WTC11 (cell line): ENCODE measurements around the gene MED15. TPM values are rescaled to one million over a fixed set of nuclear protein-coding genes. Genes with fewer than 3 reads are reported as not detected.
A peak's percentile ranks its signal among the peaks of the same experiment; 100 is the strongest.

Experiments
- ATAC-seq: fragments of 200-7000 bp; cut with Tn5 transposase; 2 replicates; pipeline ENCODE4 v1.10.0; 2021; ENCODE audit warnings: mild to moderate bottlenecking, moderate library complexity
- CTCF ChIA-PET: fragments of 300-600 bp; sonication (Branson Sonifier 250); formaldehyde crosslinking; loops from one replicate; lab custom pipeline; 2021; ENCODE audit warnings: antibody characterized with exemption; lab: Charles Lee
- POLR2A ChIA-PET: fragments of 350-600 bp; sonication (Branson Sonifier 250); formaldehyde crosslinking; loops from one replicate; lab custom pipeline; 2021; ENCODE audit warnings: antibody characterized with exemption; lab: Charles Lee
- DNase-seq: peaks from one replicate; pipeline ENCODE4 v3.0.0; 2021; ENCODE audit warnings: low spot score
- H3K27ac Mint-ChIP-seq: 2 replicates; pipeline ENCODE4 v1.8.0; 2021; ENCODE audit warnings: mixed read lengths
- H3K27me3 Mint-ChIP-seq: 2 replicates; pipeline ENCODE4 v1.8.0; 2021; ENCODE audit warnings: low read depth, mild to moderate bottlenecking, moderate library complexity, mixed read lengths
- H3K36me3 Mint-ChIP-seq: 2 replicates; pipeline ENCODE4 v1.8.0; 2021; ENCODE audit warnings: mixed read lengths
- H3K4me1 Mint-ChIP-seq: 2 replicates; pipeline ENCODE4 v1.8.0; 2022; ENCODE audit warnings: mixed read lengths
- H3K4me3 Mint-ChIP-seq: 2 replicates; pipeline ENCODE4 v1.8.0; 2021; ENCODE audit warnings: mild to moderate bottlenecking, moderate library complexity, mixed read lengths
- H3K9me3 Mint-ChIP-seq: 2 replicates; pipeline ENCODE4 v1.8.0; 2021; ENCODE audit warnings: mixed read lengths
- ATF2 ChIP-seq: sonication (generic); formaldehyde crosslinking; IDR thresholded peaks from 2 replicates; pipeline ENCODE4 v1.8.1; 2022; ENCODE audit warnings: low read depth, missing genetic modification reagents, borderline replicate concordance
- CBFB ChIP-seq: sonication (generic); formaldehyde crosslinking; IDR thresholded peaks from 2 replicates; pipeline ENCODE4 v1.8.1; 2022; ENCODE audit warnings: mild to moderate bottlenecking, low read depth, missing genetic modification reagents
- CTCF ChIP-seq: fragments of 200-600 bp; IDR thresholded peaks from 2 replicates; pipeline ENCODE4 v1.8.0; 2022; ENCODE audit warnings: antibody characterized with exemption
- E2F1 ChIP-seq: sonication (generic); formaldehyde crosslinking; IDR thresholded peaks from 2 replicates; pipeline ENCODE4 v1.8.0; 2022; ENCODE audit warnings: mild to moderate bottlenecking, missing genetic modification reagents
- ETV6 ChIP-seq: sonication (generic); formaldehyde crosslinking; IDR thresholded peaks from 2 replicates; pipeline ENCODE4 v1.8.1; 2022; ENCODE audit warnings: mild to moderate bottlenecking, missing genetic modification reagents
- FOXK1 ChIP-seq: sonication (generic); formaldehyde crosslinking; IDR thresholded peaks from 2 replicates; pipeline ENCODE4 v1.8.0; 2022; ENCODE audit warnings: mild to moderate bottlenecking, moderate library complexity, missing genetic modification reagents
- GRHL2 ChIP-seq: fragments of 250-450 bp; sonication (Bioruptor Pico); IDR thresholded peaks from 2 replicates; pipeline ENCODE4 v1.8.0; 2022; ENCODE audit warnings: mild to moderate bottlenecking, moderate library complexity; ENCODE audit not compliant: insufficient replicate concordance, severe bottlenecking
- MXD4 ChIP-seq: fragments of 250-450 bp; sonication (Bioruptor Pico); IDR thresholded peaks from 2 replicates; pipeline ENCODE4 v1.8.0; 2021; ENCODE audit warnings: mild to moderate bottlenecking, moderate library complexity, borderline replicate concordance
- NFATC4 ChIP-seq: fragments of 250-450 bp; sonication (Bioruptor Pico); IDR thresholded peaks from 2 replicates; pipeline ENCODE4 v1.9.0; 2021; ENCODE audit warnings: mild to moderate bottlenecking
- NFE2L1 ChIP-seq: sonication (generic); formaldehyde crosslinking; IDR thresholded peaks from 2 replicates; pipeline ENCODE4 v1.8.1; 2023; ENCODE audit warnings: missing genetic modification reagents
- NR1H2 ChIP-seq: sonication (generic); formaldehyde crosslinking; IDR thresholded peaks from 2 replicates; pipeline ENCODE4 v1.9.0; 2021; ENCODE audit warnings: mild to moderate bottlenecking, moderate library complexity, missing genetic modification reagents
- PRDM15 ChIP-seq: sonication (generic); formaldehyde crosslinking; IDR thresholded peaks from 2 replicates; pipeline ENCODE4 v1.8.0; 2022; ENCODE audit warnings: missing genetic modification reagents
- PREB ChIP-seq: sonication (generic); formaldehyde crosslinking; IDR thresholded peaks from 2 replicates; pipeline ENCODE4 v1.8.1; 2022; ENCODE audit warnings: mild to moderate bottlenecking, missing genetic modification reagents, moderate library complexity, borderline replicate concordance
- RORB ChIP-seq: fragments of 250-450 bp; sonication (Bioruptor Pico); IDR thresholded peaks from 2 replicates; pipeline ENCODE4 v1.9.0; 2021; ENCODE audit warnings: mild to moderate bottlenecking
- ZNF138 ChIP-seq: sonication (generic); formaldehyde crosslinking; conservative IDR thresholded peaks from 2 replicates; pipeline ENCODE4 v1.8.1; 2022; ENCODE audit warnings: mild to moderate bottlenecking, moderate library complexity, missing genetic modification reagents
- ZNF232 ChIP-seq: sonication (generic); formaldehyde crosslinking; IDR thresholded peaks from 2 replicates; pipeline ENCODE4 v1.8.0; 2022; ENCODE audit warnings: mild to moderate bottlenecking, missing genetic modification reagents
- total RNA-seq: library from RNA; stranded (reverse); gene quantifications from 3 replicates; pipeline ENCODE4 v1.2.3, GENCODE V29; 2021
- TF ChIP-seq, protein P1 (sequence below): sonication (generic); formaldehyde crosslinking; IDR thresholded peaks from 2 replicates; pipeline ENCODE4 v1.8.0; 2023; ENCODE audit warnings: missing genetic modification reagents

The MED15 gene
- total RNA-seq, 1 experiment from 2014 or later = 67.7 TPM

DNA sequence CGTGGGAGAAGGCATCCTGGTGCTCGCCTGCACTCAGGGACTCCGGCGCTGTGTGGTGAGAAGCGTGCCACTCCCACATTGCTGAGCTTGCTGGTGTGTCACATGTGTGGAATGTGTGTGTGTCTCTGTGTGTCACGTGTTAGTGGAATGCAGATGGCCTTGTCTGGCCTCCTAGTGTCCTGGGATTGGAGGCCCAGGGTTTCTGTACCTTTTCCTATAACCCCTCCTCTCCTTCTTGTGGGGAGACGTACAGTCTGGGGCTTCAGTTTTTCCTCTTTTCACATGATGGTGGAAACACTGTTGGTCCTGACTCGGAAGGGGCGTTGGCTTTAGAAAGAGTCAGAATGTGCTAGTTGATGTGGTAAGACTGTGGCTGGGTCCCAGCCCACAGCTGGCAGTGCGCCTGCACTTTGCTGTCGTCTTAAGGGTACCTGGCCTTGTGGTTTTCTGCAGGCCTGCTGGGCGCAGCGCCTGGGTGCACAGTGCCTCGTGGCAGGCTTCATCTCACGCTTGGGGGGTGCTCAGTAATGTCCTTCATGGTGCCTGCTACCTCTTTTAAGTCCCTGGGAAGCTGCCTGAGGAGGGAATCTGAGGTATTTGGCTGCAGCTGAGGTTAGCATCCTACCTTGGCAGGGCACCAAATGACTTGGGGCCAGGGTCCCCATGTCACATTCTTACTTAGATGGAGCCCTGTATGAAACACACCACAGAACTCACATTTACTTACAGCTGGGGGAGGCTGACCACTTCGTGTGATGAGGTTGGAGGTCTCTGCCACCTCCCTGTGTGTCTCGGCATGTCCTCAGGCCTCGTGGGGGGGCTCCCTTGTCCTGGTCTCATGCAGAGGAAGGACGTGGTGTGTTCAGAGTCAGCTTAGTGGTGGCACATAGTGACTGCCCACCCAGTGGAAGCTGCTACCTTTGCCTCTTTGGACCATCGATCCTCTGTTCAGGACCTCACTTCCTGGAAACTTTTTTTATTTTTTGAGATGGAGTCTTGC, 61.9 kb downstream of the MED15 start:
- Mint-ChIP-seq H3K27me3 (no peaks in the 10 kb centered on the region), H3K27ac (no peak overlapping the region), H3K4me1 (no peaks in the 10 kb centered on the region), H3K36me3 (peaks cover 48% of the 10 kb centered on the region)
- POLR2A ChIA-PET = no interaction called here
- DNase-seq (no peak), ATAC-seq (no peak)
- TF ChIP-seq, protein P1, sequence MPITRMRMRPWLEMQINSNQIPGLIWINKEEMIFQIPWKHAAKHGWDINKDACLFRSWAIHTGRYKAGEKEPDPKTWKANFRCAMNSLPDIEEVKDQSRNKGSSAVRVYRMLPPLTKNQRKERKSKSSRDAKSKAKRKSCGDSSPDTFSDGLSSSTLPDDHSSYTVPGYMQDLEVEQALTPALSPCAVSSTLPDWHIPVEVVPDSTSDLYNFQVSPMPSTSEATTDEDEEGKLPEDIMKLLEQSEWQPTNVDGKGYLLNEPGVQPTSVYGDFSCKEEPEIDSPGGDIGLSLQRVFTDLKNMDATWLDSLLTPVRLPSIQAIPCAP (CRISPR knock-in tag) = no peak
- no peak for TF ChIP-seq ETV6 (CRISPR knock-in tag)
- no peak for TF ChIP-seq MXD4
- no peak for TF ChIP-seq PREB (CRISPR knock-in tag)
- no peak for TF ChIP-seq ATF2
- no peak for TF ChIP-seq NFATC4 (CRISPR knock-in tag)
- TF ChIP-seq GRHL2 (CRISPR knock-in tag) = no peak
- TF ChIP-seq, all 79 proteins: peak for 0
- Mint-ChIP-seq H3K9me3 (no peaks in the 10 kb centered on the region), H3K4me3 (no peak overlapping the region)
- CTCF ChIA-PET = interaction anchor here (0.9 to 2.2 kb wide), 5 partner anchors 12 to 160 kb away, joined by 3 to 8 read pairs (median 3); no protein-coding TSS in a partner anchor

DNA sequence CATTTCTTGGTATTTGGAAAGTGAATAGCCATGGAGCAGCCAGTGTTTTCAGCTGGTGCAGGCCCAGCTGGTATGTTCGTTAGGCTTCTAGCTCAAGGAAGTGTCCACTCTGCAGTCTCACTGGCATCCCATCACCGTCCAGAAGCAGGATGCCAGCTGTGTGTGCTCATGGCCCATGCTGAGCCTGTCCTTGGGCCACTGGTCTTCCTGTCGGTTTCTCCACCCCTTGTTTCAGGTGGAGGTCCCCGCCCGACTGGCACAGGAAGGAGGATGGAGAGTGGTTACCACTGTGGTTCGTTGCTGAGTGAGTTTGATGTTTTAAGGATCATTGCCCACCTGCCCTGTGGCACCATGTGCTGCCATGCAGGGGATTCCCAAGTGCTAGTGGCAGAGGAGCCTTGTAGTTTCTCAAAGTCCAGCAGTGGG, 63.7 kb downstream of the MED15 start:
- DNase-seq (no peak), ATAC-seq (no peak)
- no peak overlapping the region for H3K4me3 Mint-ChIP-seq
- TF ChIP-seq NR1H2 (no peak), ZNF138 (no peak), RORB (CRISPR knock-in tag) (no peak)
- ChIA-PET POLR2A (no interaction called here), CTCF (interaction anchor here (0.6 to 2.2 kb wide), 13 partner anchors 9 to 177 kb away, joined by 3 to 15 read pairs (median 3); partner anchors contain the start of gene ZNF74)
- no peaks in the 10 kb centered on the region for H3K4me1 Mint-ChIP-seq
- H3K36me3 Mint-ChIP-seq = peaks cover 46% of the 10 kb centered on the region
- H3K27me3 Mint-ChIP-seq = no peaks in the 10 kb centered on the region
- H3K9me3 Mint-ChIP-seq = no peaks in the 10 kb centered on the region
- no peak overlapping the region for H3K27ac Mint-ChIP-seq

DNA sequence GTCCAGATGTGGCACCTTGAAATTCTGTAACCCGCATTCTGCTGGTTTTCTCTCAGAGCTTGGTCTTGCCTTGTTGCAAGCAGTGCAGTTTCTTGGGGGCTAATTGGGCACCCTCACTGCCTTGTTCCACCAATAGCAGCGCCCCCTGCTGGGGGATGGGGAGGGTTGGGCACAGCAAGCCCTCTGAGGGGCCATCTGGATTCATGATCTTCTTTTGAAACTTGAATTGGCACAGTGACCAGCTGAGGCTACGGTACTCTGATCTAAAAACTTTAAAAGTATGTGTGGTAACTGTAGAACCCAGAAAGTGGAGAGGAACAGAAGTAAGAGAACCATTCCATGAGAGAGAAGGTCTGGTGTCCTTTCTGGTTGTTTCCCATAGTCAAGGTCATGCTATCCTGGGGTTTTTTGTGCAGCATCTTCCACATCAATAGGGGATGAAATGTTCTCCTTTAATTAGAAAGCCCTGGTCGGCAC, 64.2 kb downstream of the MED15 start:
- Mint-ChIP-seq H3K36me3 (peaks cover 42% of the 10 kb centered on the region), H3K27me3 (no peaks in the 10 kb centered on the region), H3K4me1 (no peaks in the 10 kb centered on the region), H3K27ac (no peak overlapping the region), H3K4me3 (no peak overlapping the region), H3K9me3 (no peaks in the 10 kb centered on the region)
- ATAC-seq (peak; percentile 72), DNase-seq (peak; percentile 72)
- CTCF ChIA-PET = interaction anchor here (0.6 to 2.2 kb wide), 13 partner anchors 8 to 178 kb away, joined by 3 to 15 read pairs (median 3); partner anchors contain the start of gene ZNF74
- POLR2A ChIA-PET = no interaction called here
- TF ChIP-seq CTCF = peak; percentile 72
- TF ChIP-seq E2F1 = no peak
- TF ChIP-seq ZNF232 (CRISPR knock-in tag) = no peak
- no peak for TF ChIP-seq CBFB
- TF ChIP-seq FOXK1 (CRISPR knock-in tag) = no peak
- no peak for TF ChIP-seq NFE2L1 (CRISPR knock-in tag)
- no peak for TF ChIP-seq RORB (CRISPR knock-in tag)
- TF ChIP-seq PRDM15 (CRISPR knock-in tag) = no peak
